Ishikawa (cell line): ENCODE results near the gene ZNF778.

Experiments
- CEBPB ChIP-seq: IDR thresholded peaks from 2 replicates; pipeline ENCODE4 v1.6.1; 2012
- CREB1 ChIP-seq: IDR thresholded peaks from 2 replicates; pipeline ENCODE4 v1.6.1; 2012; ENCODE audit warnings: low read depth
- EGR1 ChIP-seq: IDR thresholded peaks from 2 replicates; pipeline ENCODE4 v1.6.1; 2012
- FOXM1 ChIP-seq: IDR thresholded peaks from 2 replicates; pipeline ENCODE4 v1.6.1; 2012; ENCODE audit warnings: low read depth, borderline replicate concordance
- MAX ChIP-seq: IDR thresholded peaks from 2 replicates; pipeline ENCODE4 v1.6.1; 2012
- RAD21 ChIP-seq: IDR thresholded peaks from 2 replicates; pipeline ENCODE4 v1.6.1; 2012; ENCODE audit warnings: low read depth
- REST ChIP-seq: IDR thresholded peaks from 2 replicates; pipeline ENCODE4 v1.6.1; 2012; ENCODE audit warnings: low read depth, mild to moderate bottlenecking
- TAF1 ChIP-seq: IDR thresholded peaks from 2 replicates; pipeline ENCODE4 v1.6.1; 2012; ENCODE audit warnings: low read depth, mild to moderate bottlenecking
- TCF12 ChIP-seq: IDR thresholded peaks from 2 replicates; pipeline ENCODE4 v1.6.1; 2012; ENCODE audit warnings: low read depth
- TEAD4 ChIP-seq: IDR thresholded peaks from 2 replicates; pipeline ENCODE4 v1.6.1; 2012
- YY1 ChIP-seq: IDR thresholded peaks from 2 replicates; pipeline ENCODE4 v1.6.1; 2012; ENCODE audit warnings: low read depth
- ZBTB7A ChIP-seq: IDR thresholded peaks from 2 replicates; pipeline ENCODE4 v1.6.1; 2012; ENCODE audit warnings: low read depth

GRCh38 chr16:89197033-89197632 lies 20.4 kb upstream of the ZNF778 start:
- TF ChIP-seq TEAD4 (no peak), EGR1 (no peak), TAF1 (no peak), RAD21 (no peak), YY1 (no peak), FOXM1 (no peak), CEBPB (no peak), TCF12 (no peak), REST (no peak), CREB1 (no peak), ZBTB7A (no peak), MAX (no peak)
